GM19193 (cell line): Measurements from ENCODE around the gene MAML3.

Source experiments
- POLR2A ChIP-seq: IDR thresholded peaks from 4 replicates; pipeline ENCODE4 v1.6.1; 2011; ENCODE audit not compliant: insufficient read depth, insufficient read length; ENCODE audit errors: extremely low read depth

Gene MAML3

GRCh38 chr4:140153718-140154571 lies at the start of gene MAML3:
MAML3 (minus strand) TSS chr4:140154184; CDS start chr4:140153327, 857 bp downstream.
- TF ChIP-seq POLR2A = no peak

DNA sequence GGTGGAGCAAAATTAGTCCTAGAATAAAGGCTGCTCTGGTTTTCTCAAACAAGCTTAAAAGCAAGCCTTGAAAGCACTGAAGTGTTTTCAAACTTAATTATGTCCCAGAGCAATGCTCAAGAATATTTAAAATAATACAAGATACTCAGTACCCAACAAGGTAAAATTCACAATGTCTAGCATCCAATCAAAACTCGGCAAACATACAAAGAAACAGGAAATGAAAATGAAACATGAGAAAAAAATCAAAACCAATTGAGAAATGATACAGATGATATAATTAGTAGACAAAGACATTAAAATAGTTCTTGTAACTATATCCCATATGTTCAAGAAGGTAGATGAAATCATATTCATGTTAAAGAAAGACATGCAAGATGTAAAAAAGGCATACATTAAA lies 45.0 kb upstream of the MAML3 start:
- no peak for TF ChIP-seq POLR2A

- TF ChIP-seq POLR2A = no peak
These were observed 41.8 kb upstream of the MAML3 start for GRCh38 chr4:140195806-140196205.

DNA sequence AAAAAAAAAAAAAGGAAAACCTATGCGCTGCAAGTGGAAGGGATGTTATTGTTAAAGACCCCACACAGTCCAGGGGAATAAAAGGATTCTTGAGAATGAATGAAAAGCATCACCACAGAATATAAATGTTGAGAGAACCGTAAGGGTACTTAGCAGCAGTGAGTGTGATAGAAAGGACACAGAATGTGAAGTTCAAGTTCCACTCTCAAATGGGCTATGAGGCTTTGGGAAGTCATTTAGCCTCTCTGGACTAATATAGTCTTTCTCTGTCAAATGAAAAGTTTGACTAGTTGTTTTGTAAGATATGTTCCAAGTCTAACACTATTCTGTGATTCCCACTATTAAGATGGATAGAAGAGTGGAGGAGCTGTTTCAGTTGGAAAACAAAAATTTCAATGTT lies 35.8 kb upstream of the MAML3 start:
- no peak for TF ChIP-seq POLR2A

GRCh38 chr4:140188975-140189374 lies 35.0 kb upstream of the MAML3 start:
- no peak for TF ChIP-seq POLR2A

DNA sequence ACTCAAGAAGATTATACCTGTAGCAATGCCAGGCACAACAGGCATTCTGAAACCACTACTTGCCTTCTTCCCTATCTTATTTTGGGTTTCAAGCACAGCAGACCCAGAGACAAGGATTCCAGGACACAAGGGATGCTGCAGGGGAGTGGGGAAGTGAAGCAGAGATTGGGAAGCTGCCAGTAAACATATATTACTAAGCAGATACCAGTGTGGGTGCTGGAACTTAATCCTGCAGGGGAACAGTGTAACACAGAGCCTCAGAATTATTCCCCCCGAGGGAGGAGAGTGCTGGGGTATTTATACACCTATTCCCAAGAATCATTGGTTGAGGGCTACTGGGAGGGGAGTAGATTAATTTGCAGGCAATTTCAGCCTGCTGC lies 33.3 kb upstream of the MAML3 start:
- TF ChIP-seq POLR2A = no peak

DNA sequence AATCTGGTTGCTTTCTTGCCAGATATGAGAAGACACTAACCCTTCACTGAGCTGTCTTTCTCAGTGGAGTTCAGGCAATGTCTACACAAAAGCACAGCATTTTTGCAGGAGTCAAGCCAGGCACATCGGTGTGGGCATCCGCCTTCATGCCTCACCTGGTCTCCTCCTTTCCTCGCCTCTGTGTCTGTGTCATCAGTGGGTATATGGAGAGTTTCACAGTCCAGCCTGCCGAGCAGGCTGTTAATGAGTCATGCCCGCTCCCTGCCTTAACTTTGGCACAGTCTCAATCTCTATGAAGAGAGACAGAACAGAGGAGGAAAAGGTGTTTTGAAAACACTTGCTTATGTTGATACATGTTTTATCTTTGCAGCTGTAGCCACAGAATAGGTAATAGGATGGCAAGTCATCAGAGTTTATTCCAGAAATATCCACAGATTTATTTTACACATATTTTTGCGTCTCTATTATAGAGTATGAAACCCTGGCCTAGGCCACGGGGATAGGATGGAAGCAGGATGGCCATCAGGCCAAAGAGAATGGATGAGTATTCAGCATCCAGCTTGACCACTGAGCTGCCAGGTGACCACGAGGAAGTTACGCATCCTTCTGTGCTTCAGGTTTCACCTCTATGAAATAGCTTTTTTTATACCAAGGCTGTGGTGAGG lies 32.8 kb upstream of the MAML3 start:
- no peak for TF ChIP-seq POLR2A

DNA sequence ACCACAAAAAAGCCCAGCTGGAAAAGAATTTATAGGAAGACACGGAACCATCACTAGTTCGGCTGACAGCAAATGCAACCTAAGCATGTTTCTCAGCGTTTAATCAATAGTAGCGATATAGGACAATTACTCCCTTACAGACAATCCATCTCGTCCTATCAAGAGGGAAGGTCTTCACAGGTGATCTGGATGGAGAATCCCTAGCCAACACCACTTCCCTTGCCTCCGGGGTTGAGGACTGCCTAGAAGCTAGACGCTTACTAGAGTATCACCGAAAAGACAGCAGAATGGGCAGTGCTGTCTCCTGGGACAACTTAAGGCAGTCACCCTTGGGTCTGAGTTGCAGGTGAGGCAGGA lies 32.1 kb upstream of the MAML3 start:
- TF ChIP-seq POLR2A = no peak

DNA sequence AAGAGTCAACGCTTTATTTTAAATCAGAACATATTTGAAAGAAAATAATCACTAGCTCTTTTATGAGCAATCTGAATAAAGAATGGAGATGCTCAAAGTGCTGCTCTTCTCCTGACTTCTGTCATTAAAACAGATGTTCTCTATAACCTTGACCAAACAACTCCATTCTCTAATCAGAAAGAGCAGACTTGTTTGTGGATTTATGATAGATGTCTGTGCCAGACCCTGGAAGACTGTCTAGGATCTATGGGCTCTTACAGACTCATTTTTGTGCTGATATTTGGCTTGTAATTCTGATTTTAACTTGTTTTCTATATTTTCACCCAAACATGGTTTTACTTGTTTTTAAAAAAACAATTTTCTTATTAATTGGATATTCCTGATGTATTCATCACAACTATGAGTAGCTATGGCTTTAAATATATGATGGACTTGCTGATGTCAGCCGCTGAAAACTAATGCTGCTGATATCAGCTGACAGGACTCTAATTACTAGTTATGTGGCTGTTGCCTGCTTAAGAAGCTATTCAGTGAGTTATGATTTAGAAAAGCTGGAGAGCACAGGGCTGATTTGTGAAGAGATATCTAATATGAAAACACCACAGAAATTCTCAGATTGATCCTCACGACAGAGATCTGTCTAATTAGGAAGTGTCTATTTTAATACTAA lies 31.6 kb upstream of the MAML3 start:
- no peak for TF ChIP-seq POLR2A

- TF ChIP-seq POLR2A = no peak
These were observed 29.3 kb upstream of the MAML3 start for GRCh38 chr4:140183270-140183669.

GRCh38 chr4:140180577-140180976 lies 26.6 kb upstream of the MAML3 start:
- no peak for TF ChIP-seq POLR2A

DNA sequence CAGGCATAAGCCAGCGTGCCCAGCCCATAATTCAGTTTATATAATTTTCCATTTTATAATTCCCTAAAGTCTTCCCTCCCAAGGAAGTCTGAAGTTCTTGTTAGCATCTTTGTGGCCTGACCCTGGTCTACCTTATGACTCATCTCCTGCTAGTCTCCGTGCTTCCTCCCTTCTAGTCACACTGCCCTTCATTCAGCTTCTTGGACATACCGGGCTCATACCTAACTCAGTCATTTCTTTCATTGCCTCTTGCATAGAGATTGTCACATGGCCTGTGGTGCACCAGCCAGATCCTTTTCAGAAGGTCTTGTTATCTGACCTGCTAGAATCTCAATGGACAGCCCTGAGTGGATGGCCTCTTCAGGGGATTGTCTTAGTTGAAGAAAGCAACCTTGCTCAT lies 22.8 kb upstream of the MAML3 start:
- no peak for TF ChIP-seq POLR2A

GRCh38 chr4:140174543-140174942 lies 20.6 kb upstream of the MAML3 start:
- no peak for TF ChIP-seq POLR2A

- no peak for TF ChIP-seq POLR2A
These were observed 19.0 kb upstream of the MAML3 start for GRCh38 chr4:140172960-140173359.

DNA sequence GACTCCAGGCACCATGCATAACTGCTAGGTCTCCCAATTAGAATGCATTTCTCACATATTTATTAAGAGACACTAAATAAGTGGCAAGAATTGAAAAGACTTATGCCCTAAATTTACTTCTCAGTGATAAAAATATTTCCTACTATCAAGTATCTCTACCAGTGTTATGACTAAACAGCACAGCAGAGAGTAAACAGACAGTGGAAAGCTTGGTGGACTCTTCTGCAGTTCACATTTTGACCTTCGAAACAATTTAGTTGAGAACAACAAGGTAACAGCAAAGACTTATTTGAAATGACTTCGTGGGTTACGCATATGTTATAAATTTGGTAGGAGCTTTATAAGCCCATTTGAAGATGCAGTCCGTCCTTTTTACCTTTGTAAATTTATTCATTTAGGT lies 16.3 kb upstream of the MAML3 start:
- TF ChIP-seq POLR2A = no peak

DNA sequence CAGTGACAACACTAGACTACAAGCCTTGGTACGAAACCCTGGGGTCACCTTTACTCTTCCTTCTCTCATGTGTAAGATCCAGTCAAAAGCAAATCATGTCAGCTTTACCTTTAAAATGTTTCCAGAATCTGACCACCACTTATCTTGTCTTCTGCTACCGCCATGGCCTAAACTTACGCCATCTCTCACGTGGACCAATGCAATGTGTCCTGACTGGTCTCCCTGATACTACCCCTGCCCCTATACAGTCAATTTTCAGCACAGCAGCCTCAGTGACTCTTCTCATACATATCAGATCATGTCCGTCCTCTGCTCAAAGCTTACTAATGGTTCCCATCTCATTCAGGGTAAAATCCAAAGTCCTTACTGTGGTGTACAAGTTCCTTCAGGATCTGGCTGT lies 15.0 kb upstream of the MAML3 start:
- TF ChIP-seq POLR2A = no peak
